HUES48 (cell line): ENCODE data around the gene ADAMTS17.

ENCODE experiments used
- H3K27ac ChIP-seq: one replicate; pipeline ENCODE4 v1.7.0; 2013; ENCODE audit warnings: low read depth, low read length, inconsistent platforms
- H3K27me3 ChIP-seq: 2 replicates; pipeline ENCODE4 v1.6.1; 2013; ENCODE audit warnings: mild to moderate bottlenecking, low read length; ENCODE audit not compliant: control insufficient read depth, insufficient read depth
- H3K36me3 ChIP-seq: 2 replicates; pipeline ENCODE4 v1.6.1; 2013; ENCODE audit warnings: low read length; ENCODE audit not compliant: control insufficient read depth, insufficient read depth
- H3K4me1 ChIP-seq: 2 replicates; pipeline ENCODE4 v1.6.1; 2013; ENCODE audit warnings: mild to moderate bottlenecking, low read length; ENCODE audit not compliant: control insufficient read depth, insufficient read depth
- H3K4me3 ChIP-seq: 2 replicates; pipeline ENCODE4 v1.5.1; 2013; ENCODE audit warnings: mild to moderate bottlenecking, low read depth, low read length
- H3K9ac ChIP-seq: 2 replicates; pipeline ENCODE4 v1.6.1; 2013; ENCODE audit warnings: mild to moderate bottlenecking, low read depth, low read length, moderate library complexity
- H3K9me3 ChIP-seq: 2 replicates; pipeline ENCODE4 v1.6.1; 2013; ENCODE audit warnings: low read length; ENCODE audit not compliant: control insufficient read depth, insufficient read depth

The ADAMTS17 gene

GRCh38 chr15:100174159-100174903 lies 167.4 kb downstream of the ADAMTS17 start:
- H3K27me3 ChIP-seq, result no peaks in the 10 kb centered on the region
- no peak overlapping the region for H3K4me3 ChIP-seq

DNA sequence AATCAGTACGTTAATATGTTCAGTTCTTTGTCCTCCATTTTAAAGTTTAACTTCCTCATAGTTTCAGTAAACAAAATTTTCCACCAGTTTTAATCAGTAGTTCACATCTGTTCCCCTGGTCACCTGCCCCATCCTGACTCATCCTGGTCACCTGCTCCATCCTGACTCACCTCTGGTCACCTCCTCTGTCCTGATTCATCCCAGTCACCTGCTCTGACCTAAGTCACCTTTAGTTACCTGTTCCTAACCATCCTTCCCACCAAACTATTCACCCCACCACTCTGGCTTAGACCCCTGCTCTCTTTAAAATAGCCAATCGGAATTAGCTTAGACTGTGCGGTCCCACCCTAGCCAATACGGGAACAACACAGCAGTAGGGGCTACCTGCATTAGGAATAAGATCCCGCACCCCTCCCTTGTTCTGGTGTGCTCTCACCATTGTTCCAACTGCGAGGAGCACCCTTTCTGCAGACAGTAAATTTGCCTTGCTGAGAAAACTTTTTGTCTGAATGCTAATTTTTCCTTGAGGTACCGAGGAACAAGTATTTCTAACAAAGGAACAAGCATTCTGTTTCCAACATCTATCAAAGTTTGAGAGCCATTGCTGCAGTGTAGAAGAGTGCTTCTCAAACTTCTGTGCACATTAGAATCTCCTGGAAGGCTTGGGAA lies 169.3 kb downstream of the ADAMTS17 start:
- H3K36me3 ChIP-seq, result no peaks in the 10 kb centered on the region
- no peak overlapping the region for H3K9ac ChIP-seq
- no peak overlapping the region for H3K4me3 ChIP-seq
- H3K9me3 ChIP-seq, result peaks cover 12% of the 10 kb centered on the region; the same call in 1 of the 2 replicates
- no peaks in the 10 kb centered on the region for H3K4me1 ChIP-seq
- H3K27ac ChIP-seq, result no peak overlapping the region
- no peaks in the 10 kb centered on the region for H3K27me3 ChIP-seq

More at GRCh38 chr15:100174159-100174903, 167.4 kb downstream of the ADAMTS17 start:
- no peak overlapping the region for H3K9ac ChIP-seq
- no peak overlapping the region for H3K27ac ChIP-seq
- H3K4me1 ChIP-seq, result no peaks in the 10 kb centered on the region
- no peaks in the 10 kb centered on the region for H3K36me3 ChIP-seq
- H3K9me3 ChIP-seq, result peaks cover 12% of the 10 kb centered on the region; the same call in 1 of the 2 replicates

GRCh38 chr15:100171411-100171810 lies 170.4 kb downstream of the ADAMTS17 start:
- Histone ChIP-seq H3K9me3 (peaks cover 12% of the 10 kb centered on the region; the same call in 1 of the 2 replicates), H3K36me3 (no peaks in the 10 kb centered on the region), H3K9ac (no peak overlapping the region), H3K27me3 (no peaks in the 10 kb centered on the region), H3K4me1 (no peaks in the 10 kb centered on the region), H3K4me3 (no peak overlapping the region), H3K27ac (no peak overlapping the region)

DNA sequence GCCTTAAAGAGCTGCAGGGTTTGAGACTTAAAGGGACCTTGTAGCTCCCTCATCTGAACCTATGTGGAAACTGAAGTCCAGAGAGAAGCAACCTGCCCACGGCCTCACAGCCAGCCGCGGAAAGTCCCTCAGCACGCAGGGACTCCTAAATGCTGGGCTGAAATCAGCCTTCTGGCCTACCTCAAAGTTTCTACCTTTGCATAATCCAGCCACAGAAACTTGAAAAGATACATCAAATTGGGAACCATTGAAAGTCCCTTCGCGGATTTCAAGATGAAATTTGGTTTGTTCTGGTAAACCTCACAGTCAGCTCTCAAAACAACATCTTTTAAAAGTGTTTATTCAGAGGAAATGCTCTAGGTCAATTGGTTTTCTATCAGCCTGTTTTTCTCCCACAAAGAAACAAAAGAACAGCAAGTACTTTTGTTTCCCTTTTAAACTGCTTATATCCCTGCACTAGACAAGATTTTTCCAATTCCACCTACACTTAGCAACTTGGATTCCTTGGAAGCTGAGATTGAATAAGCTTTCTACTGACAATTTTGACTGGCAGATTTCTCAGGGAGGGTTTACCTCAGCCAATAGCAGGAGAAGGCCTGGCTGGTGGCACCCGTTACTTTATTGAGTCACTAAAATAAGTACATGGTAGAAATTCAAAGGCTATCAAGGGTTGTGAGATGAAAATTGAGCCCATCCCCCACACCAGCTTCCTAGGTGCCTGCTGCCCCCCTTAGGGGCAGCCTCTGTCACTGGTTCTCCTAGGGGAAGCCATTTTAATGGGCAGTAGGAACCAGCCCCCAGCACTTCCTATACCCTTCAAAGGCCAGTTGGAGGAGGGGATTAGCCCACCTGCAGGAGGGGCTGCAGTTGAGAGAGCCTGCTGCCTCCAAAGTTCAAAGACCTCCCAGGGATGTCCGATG lies 171.2 kb downstream of the ADAMTS17 start:
- Histone ChIP-seq H3K27me3 (no peaks in the 10 kb centered on the region), H3K4me1 (no peaks in the 10 kb centered on the region), H3K9me3 (peaks cover 12% of the 10 kb centered on the region; the same call in 1 of the 2 replicates), H3K4me3 (no peak overlapping the region), H3K36me3 (no peaks in the 10 kb centered on the region), H3K9ac (no peak overlapping the region), H3K27ac (no peak overlapping the region)

- no peaks in the 10 kb centered on the region for H3K36me3 ChIP-seq
- no peak overlapping the region for H3K9ac ChIP-seq
- H3K9me3 ChIP-seq, result peaks cover 12% of the 10 kb centered on the region; the same call in 1 of the 2 replicates
- H3K4me1 ChIP-seq, result no peaks in the 10 kb centered on the region
- H3K27me3 ChIP-seq, result no peaks in the 10 kb centered on the region
- H3K4me3 ChIP-seq, result no peak overlapping the region
- no peak overlapping the region for H3K27ac ChIP-seq
Measured at GRCh38 chr15:100169615-100170290, 172.0 kb downstream of the ADAMTS17 start.

DNA sequence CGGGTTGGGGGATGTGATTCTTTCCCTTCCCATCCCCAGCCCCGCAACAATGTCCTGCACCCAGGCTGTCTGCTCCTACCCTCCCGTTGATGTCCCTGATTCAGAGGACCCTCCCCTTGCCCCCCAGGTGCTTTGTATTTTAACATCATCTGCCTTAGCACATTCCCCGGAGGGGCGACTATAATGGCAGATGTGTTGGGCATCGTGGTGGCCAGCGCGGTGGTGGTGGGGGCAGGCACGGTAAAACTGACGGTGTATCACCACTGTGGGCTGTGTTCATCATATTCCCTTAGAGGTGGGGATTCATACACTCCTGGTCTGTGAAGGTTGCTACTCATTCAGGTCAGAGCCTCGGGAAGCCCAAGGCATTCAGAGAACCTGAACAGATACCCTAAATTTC lies 173.0 kb downstream of the ADAMTS17 start:
- Histone ChIP-seq H3K9ac (no peak overlapping the region), H3K27me3 (no peaks in the 10 kb centered on the region), H3K4me3 (no peak overlapping the region), H3K36me3 (no peaks in the 10 kb centered on the region), H3K4me1 (no peaks in the 10 kb centered on the region), H3K9me3 (peaks cover 12% of the 10 kb centered on the region; the same call in 1 of the 2 replicates), H3K27ac (no peak overlapping the region)

- Histone ChIP-seq H3K9me3 (peaks cover 9% of the 10 kb centered on the region; the same call in 1 of the 2 replicates), H3K27ac (no peak overlapping the region), H3K36me3 (no peaks in the 10 kb centered on the region), H3K4me1 (no peaks in the 10 kb centered on the region), H3K27me3 (no peaks in the 10 kb centered on the region), H3K9ac (no peak overlapping the region), H3K4me3 (no peak overlapping the region)
Measured at GRCh38 chr15:100167884-100168375, 173.8 kb downstream of the ADAMTS17 start.

- Histone ChIP-seq H3K36me3 (no peaks in the 10 kb centered on the region), H3K9ac (no peak overlapping the region), H3K27ac (no peak overlapping the region), H3K4me1 (no peaks in the 10 kb centered on the region), H3K9me3 (no peaks in the 10 kb centered on the region), H3K4me3 (no peak overlapping the region), H3K27me3 (no peaks in the 10 kb centered on the region)
Measured at GRCh38 chr15:100166313-100166712, 175.5 kb downstream of the ADAMTS17 start.

- Histone ChIP-seq H3K36me3 (no peaks in the 10 kb centered on the region), H3K27me3 (no peaks in the 10 kb centered on the region), H3K9me3 (no peaks in the 10 kb centered on the region)
Measured at GRCh38 chr15:100163961-100164360, 177.8 kb downstream of the ADAMTS17 start.

GRCh38 chr15:100160953-100161352 lies 180.8 kb downstream of the ADAMTS17 start:
- Histone ChIP-seq H3K9ac (no peak overlapping the region), H3K4me3 (no peak overlapping the region), H3K36me3 (no peaks in the 10 kb centered on the region), H3K9me3 (no peaks in the 10 kb centered on the region), H3K27ac (no peak overlapping the region), H3K27me3 (no peaks in the 10 kb centered on the region), H3K4me1 (0 out of 2 replicates have a peak, but pooled peaks cover 6% of the 10 kb centered on the region)

More at GRCh38 chr15:100163961-100164360, 177.8 kb downstream of the ADAMTS17 start:
- Histone ChIP-seq H3K9ac (no peak overlapping the region), H3K4me3 (no peak overlapping the region), H3K4me1 (no peaks in the 10 kb centered on the region), H3K27ac (no peak overlapping the region)
